GM19035 (cell line): ENCODE measurements around the gene POLD2.

Experiments
- ATAC-seq: cut with Tn5 transposase; IDR thresholded peaks from one replicate; pipeline ENCODE4 v1.9.1; 2021; ENCODE audit not compliant: unreplicated experiment

The POLD2 gene

GRCh38 chr7:44114586-44115310 is 8.6 kb downstream of the POLD2 start:
- no peak for ATAC-seq

- ATAC-seq, result no peak
These were observed 9.5 kb downstream of the POLD2 start for GRCh38 chr7:44113764-44114354.

GRCh38 chr7:44112997-44113763 is 10.2 kb downstream of the POLD2 start:
- ATAC-seq, result no peak

- ATAC-seq, result no peak
These were observed 10.9 kb downstream of the POLD2 start for GRCh38 chr7:44112231-44112996.

- no peak for ATAC-seq
These were observed 11.6 kb downstream of the POLD2 start for GRCh38 chr7:44111761-44112160.

- ATAC-seq, result no peak
These were observed 12.4 kb downstream of the POLD2 start for GRCh38 chr7:44110719-44111635.

GRCh38 chr7:44109991-44110390 is 13.4 kb downstream of the POLD2 start:
- ATAC-seq, result no peak

GRCh38 chr7:44108768-44109750 is 14.3 kb downstream of the POLD2 start:
- no peak for ATAC-seq

GRCh38 chr7:44107961-44108767 is 15.2 kb downstream of the POLD2 start:
- no peak for ATAC-seq

- no peak for ATAC-seq
These were observed 16.0 kb downstream of the POLD2 start for GRCh38 chr7:44107116-44107960.

GRCh38 chr7:44106311-44107065 is 16.9 kb downstream of the POLD2 start:
- no peak for ATAC-seq

- ATAC-seq, result no peak
These were observed 17.5 kb downstream of the POLD2 start for GRCh38 chr7:44105832-44106231.

- ATAC-seq, result no peak
These were observed 18.2 kb downstream of the POLD2 start for GRCh38 chr7:44104860-44105771.

- ATAC-seq, result no peak
These were observed 19.2 kb downstream of the POLD2 start, which contains the start of gene AEBP1 for GRCh38 chr7:44103923-44104859. Gene AEBP1 (plus strand): TSS chr7:44104345. CDS start chr7:44104666, 321 bp downstream.
